Prostate gland (tissue), 2 donors: ENCODE results near the gene PXMP4.

ENCODE experiments used
- CTCF ChIP-seq, 4 experiments: fragments of 200-600 bp in 2 of 4; fragments of 450-650 bp in 2 of 4; sonication (generic) in 2 of 4; IDR thresholded peaks; 1 replicate in 3 of 4; 2 replicates in 1 of 4; pipeline ENCODE4 v1.5.1; 2016 to 2019; ENCODE audit warnings: antibody characterized with exemption in 4 of 4, mild to moderate bottlenecking in 2 of 4, moderate library complexity in 2 of 4
- POLR2AphosphoS5 ChIP-seq: sonication (generic); formaldehyde crosslinking; IDR thresholded peaks from one replicate; pipeline ENCODE4 v1.6.1; 2017; ENCODE audit warnings: antibody characterized with exemption

- no peak for TF ChIP-seq CTCF (IDR thresholded peaks at IDR 0.05)
- no peak for TF ChIP-seq POLR2AphosphoS5
Measured at GRCh38 chr20:33662172-33662571, 57.9 kb downstream of the PXMP4 start, which contains the start of gene C20orf144.
